CD14-positive monocyte (primary cell): Measurements from ENCODE around the gene TRABD2A. TPM values are rescaled to one million over a fixed set of nuclear protein-coding genes. Genes with fewer than 3 reads are reported as not detected.

Experiments used
- DNase-seq, 3 donors: peaks; one replicate each; pipeline ENCODE4 v3.0.0-alpha.2; 2011 to 2022
- H2AFZ ChIP-seq: 2 replicates; pipeline ENCODE4 v1.6.0; 2012; ENCODE audit warnings: mild to moderate bottlenecking, low read depth, low read length, inconsistent platforms; ENCODE audit not compliant: insufficient read depth, poor library complexity, severe bottlenecking
- H3K27ac ChIP-seq, 2 donors: 1 replicate in 1 of 2; 2 replicates in 1 of 2; pipeline ENCODE4 v1.5.1; 2012 to 2013; ENCODE audit warnings: low read length in 2 of 2, control low read depth in 1 of 2, inconsistent platforms in 1 of 2, low read depth in 1 of 2, mild to moderate bottlenecking in 1 of 2
- H3K27me3 ChIP-seq, 2 donors: one replicate each; pipeline versions ENCODE4 v1.6.0 to v1.6.1; 2011 to 2013; ENCODE audit warnings: low read length in 2 of 2; ENCODE audit not compliant: control insufficient read depth in 2 of 2, insufficient read depth in 2 of 2
- H3K36me3 ChIP-seq, 2 donors: replicated peaks in 1 of 2; 1 replicate in 1 of 2; 2 replicates in 1 of 2; pipeline versions ENCODE4 v1.5.1 to v1.6.1; 2012 to 2013; ENCODE audit warnings: low read length in 2 of 2, control low read depth in 1 of 2, inconsistent platforms in 1 of 2, mild to moderate bottlenecking in 1 of 2; ENCODE audit not compliant: insufficient read depth in 2 of 2, control insufficient read depth in 1 of 2
- H3K4me1 ChIP-seq, 2 donors: 1 replicate in 1 of 2; 2 replicates in 1 of 2; pipeline versions ENCODE4 v1.5.1 to v1.6.1; 2012 to 2013; ENCODE audit warnings: low read length in 2 of 2, control low read depth in 1 of 2, inconsistent platforms in 1 of 2, mild to moderate bottlenecking in 1 of 2, moderate library complexity in 1 of 2; ENCODE audit not compliant: insufficient read depth in 2 of 2, control insufficient read depth in 1 of 2
- H3K4me2 ChIP-seq: replicated peaks from 2 replicates; pipeline ENCODE3; 2012; ENCODE audit warnings: low read length, moderate library complexity, mild to moderate bottlenecking; ENCODE audit not compliant: poor library complexity, severe bottlenecking; ENCODE audit errors: extremely low read depth
- H3K4me3 ChIP-seq, 3 experiments: fragments of 200-600 bp in 1 of 3; sonication (generic) in 1 of 3; replicated peaks in 1 of 3; 1 replicate in 2 of 3; 2 replicates in 1 of 3; pipeline ENCODE4 v1.5.1; 2011 to 2013; ENCODE audit warnings: low read length in 3 of 3, mild to moderate bottlenecking in 3 of 3, control low read depth in 2 of 3, low read depth in 2 of 3, inconsistent platforms in 1 of 3, moderate library complexity in 1 of 3
- H3K79me2 ChIP-seq: 2 replicates; pipeline ENCODE4 v1.6.0; 2012; ENCODE audit warnings: mild to moderate bottlenecking, control low read depth, inconsistent platforms, low read length, moderate library complexity; ENCODE audit not compliant: insufficient read depth
- H3K9ac ChIP-seq: 2 replicates; pipeline ENCODE4 v1.6.0; 2017; ENCODE audit warnings: low read length, mild to moderate bottlenecking; ENCODE audit not compliant: insufficient read depth, poor library complexity, severe bottlenecking
- H3K9me3 ChIP-seq, 2 donors: replicated peaks in 1 of 2; 1 replicate in 1 of 2; 2 replicates in 1 of 2; pipeline versions ENCODE4 v1.5.1 to v1.6.1; 2012 to 2013; ENCODE audit warnings: low read length in 2 of 2, control low read depth in 1 of 2; ENCODE audit not compliant: control insufficient read depth in 1 of 2, insufficient read depth in 1 of 2
- H4K20me1 ChIP-seq: 2 replicates; pipeline ENCODE4 v1.6.0; 2012; ENCODE audit warnings: mild to moderate bottlenecking, low read length, control low read depth, moderate library complexity; ENCODE audit not compliant: insufficient read depth
- H3K27ac Mint-ChIP-seq, 7 donors: one replicate each; pipeline ENCODE4 v1.8.0; 2020; ENCODE audit warnings: mild to moderate bottlenecking in 7 of 7, mixed read lengths in 7 of 7, moderate library complexity in 6 of 7, inconsistent platforms in 2 of 7
- H3K27me3 Mint-ChIP-seq, 3 donors: one replicate each; pipeline ENCODE4 v1.8.0; 2021 to 2022; ENCODE audit warnings: low read depth in 3 of 3, mild to moderate bottlenecking in 3 of 3, mixed read lengths in 3 of 3, moderate library complexity in 3 of 3, inconsistent platforms in 1 of 3
- H3K36me3 Mint-ChIP-seq, 2 donors: one replicate each; pipeline ENCODE4 v1.8.0; 2020; ENCODE audit warnings: mixed read lengths in 2 of 2, inconsistent platforms in 1 of 2, mild to moderate bottlenecking in 1 of 2
- H3K4me1 Mint-ChIP-seq: one replicate; pipeline ENCODE4 v1.8.0; 2020; ENCODE audit warnings: mild to moderate bottlenecking, mixed read lengths
- H3K4me3 Mint-ChIP-seq, 2 donors: one replicate each; pipeline ENCODE4 v1.8.0; 2020; ENCODE audit warnings: mild to moderate bottlenecking in 2 of 2, mixed read lengths in 2 of 2, moderate library complexity in 1 of 2
- H3K9me3 Mint-ChIP-seq, 7 donors: one replicate each; pipeline ENCODE4 v1.8.0; 2020 to 2022; ENCODE audit warnings: mixed read lengths in 7 of 7, mild to moderate bottlenecking in 6 of 7, moderate library complexity in 6 of 7, inconsistent platforms in 2 of 7
- CTCF ChIP-seq: fragments of 200-600 bp; IDR thresholded peaks from one replicate; pipeline ENCODE4 v1.8.0; 2022; ENCODE audit warnings: antibody characterized with exemption, mild to moderate bottlenecking
- WGBS: methylation state at CpG from one replicate; pipeline ENCODE4 v1.1.5; 2013; ENCODE audit warnings: missing lambda C conversion rate; ENCODE audit not compliant: insufficient coverage; 5-methylcytosine and 5-hydroxymethylcytosine counted together
- intact Hi-C, 2 donors: fragments of 100-400 bp; cut with micrococcal nuclease; formaldehyde crosslinking; loops; one replicate each; pipeline versions ENCODE4 v1.15.0 to v1.15.1; 2023
- polyA plus RNA-seq, 3 donors: library from polyadenylated mRNA; depleted of rRNA in 1 of 3; unstranded in 2 of 3; stranded (reverse) in 1 of 3; fragments of 300-500 nt in 2 of 3; fragments of >200 nt in 1 of 3; fragmentation: Illumina TruSeq in 2 of 3; gene quantifications; 1 replicate in 2 of 3; 2 replicates in 1 of 3; pipeline ENCODE4 v1.2.3, GENCODE V29; 2012 to 2021

The TRABD2A gene
- polyA plus RNA-seq, 3 donors: 0.53 to 0.95 (median 0.79) TPM

GRCh38 chr2:84881581-84882413, 913 bp upstream of the TRABD2A start:
- Histone ChIP-seq H3K4me2 (peak overlapping the region; percentile 94), H3K27me3 (peaks cover 23 to 34% of the 10 kb centered on the region in 2 donors), H3K9ac (peak overlapping the region; percentile 25), H3K27ac (no peak overlapping the region), H2AFZ (peak overlapping the region; percentile 79), H3K4me3 (peak overlapping the region; percentile 27 to 77 (median 45)), H3K36me3 (no peaks in the 10 kb centered on the region), H3K79me2 (no peaks in the 10 kb centered on the region), H3K9me3 (no peaks in the 10 kb centered on the region), H3K4me1 (peaks cover 22 to 27% of the 10 kb centered on the region in 2 donors), H4K20me1 (no peaks in the 10 kb centered on the region)
- H3K27ac Mint-ChIP-seq: peak overlapping the region in 1 of 7 donors; percentile 32
- peak; percentile 58 to 67 (median 63) for DNase-seq
- H3K36me3 Mint-ChIP-seq: peaks cover 5 to 10% of the 10 kb centered on the region in 2 donors
- 0% methylated on average over 10 of the region's 29 CpGs for WGBS
- H3K27me3 Mint-ChIP-seq: peaks cover 44 to 56% (median 54%) of the 10 kb centered on the region in 3 donors
- peaks cover 30% of the 10 kb centered on the region for H3K4me1 Mint-ChIP-seq
- intact Hi-C loops: loop anchor here in 1 of 2 donors (5.0 kb wide), 2 partner anchors 46 to 389 kb away; no protein-coding TSS in a partner anchor
- peak; percentile 80 for TF ChIP-seq CTCF
- H3K9me3 Mint-ChIP-seq: peaks cover 0 to 15% (median 6%) of the 10 kb centered on the region in 7 donors
- H3K4me3 Mint-ChIP-seq: peak overlapping the region; percentile 89 to 99

- Mint-ChIP-seq H3K9me3 (peaks cover 0 to 15% (median 6%) of the 10 kb centered on the region in 7 donors), H3K27me3 (peaks cover 44 to 58% (median 54%) of the 10 kb centered on the region in 3 donors), H3K27ac (peak overlapping the region in 1 of 7 donors; percentile 63), H3K4me3 (peak overlapping the region; percentile 85 to 96), H3K36me3 (peaks cover 5 to 10% of the 10 kb centered on the region in 2 donors), H3K4me1 (peaks cover 29% of the 10 kb centered on the region)
- intact Hi-C loops: loop anchor here in 1 of 2 donors (5.0 kb wide), 2 partner anchors 47 to 388 kb away; no protein-coding TSS in a partner anchor
- Histone ChIP-seq H3K36me3 (no peaks in the 10 kb centered on the region), H3K27ac (no peak overlapping the region), H3K9me3 (no peaks in the 10 kb centered on the region), H2AFZ (peak overlapping the region; percentile 79), H4K20me1 (no peaks in the 10 kb centered on the region), H3K79me2 (no peaks in the 10 kb centered on the region), H3K27me3 (peaks cover 23 to 34% of the 10 kb centered on the region in 2 donors), H3K4me3 (peak overlapping the region; percentile 40 to 77 (median 54)), H3K4me1 (peaks cover 22 to 27% of the 10 kb centered on the region in 2 donors), H3K9ac (peak overlapping the region; percentile 25), H3K4me2 (peak overlapping the region; percentile 94)
- no peak for DNase-seq
- TF ChIP-seq CTCF: no peak
- 0% methylated on average over 7 of the region's 8 CpGs for WGBS
Measured at GRCh38 chr2:84880395-84880644, 564 bp downstream of the TRABD2A start.
